Measurements from ENCODE around the gene GSAP. TPM values are rescaled to one million over a fixed set of nuclear protein-coding genes. Genes with fewer than 3 reads are reported as not detected.
"Not testable (repeated sequence)": the region's sequence is repeated elsewhere in the genome, so short reads cannot be mapped to it uniquely, and the experiment has no call there.

GSAP gene
- total and polyA plus RNA-seq, 2 donors (not counting 3 experiments of a cell fraction or from before 2014, with no cell fraction given): 2.3 to 5.8 TPM

DNA sequence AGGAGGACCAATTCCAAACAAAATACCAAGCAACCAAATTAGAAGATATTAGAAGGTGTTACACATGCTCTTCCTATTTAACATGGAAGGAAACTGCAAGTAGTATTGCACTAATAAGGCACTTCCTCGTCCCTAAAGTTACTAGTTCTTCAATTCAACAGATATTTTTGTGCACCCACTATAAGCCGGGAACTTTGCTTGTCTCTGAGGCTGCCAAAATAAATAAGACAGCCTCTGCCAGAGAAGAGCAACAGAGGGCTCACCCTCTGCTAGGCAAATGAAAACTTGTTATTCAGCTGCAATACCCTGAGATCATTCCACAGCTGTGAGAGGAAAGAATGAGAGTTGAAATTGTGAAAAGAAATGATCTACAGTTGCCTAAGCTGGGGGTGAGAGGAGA is 37.4 kb upstream of the GSAP start:
- ChIA-PET CTCF (interaction anchor here (1.4 kb wide), 1 partner anchor 10 kb away, joined by 3 read pairs; no protein-coding TSS in a partner anchor), POLR2A (no interaction called here)
- DNase-seq (ENCODE audit: low read depth, low spot score): peak; percentile 55
- no peaks in the 10 kb centered on the region for H3K9me3 ChIP-seq (replicated peaks; ENCODE audit: control insufficient read depth, insufficient read depth, low read length)
- no peaks in the 10 kb centered on the region for H3K9me1 ChIP-seq (replicated peaks; ENCODE audit: control insufficient read depth, extremely low read depth, insufficient read depth, low read length)
- no peak overlapping the region for H3K4me2 ChIP-seq (ENCODE audit: insufficient read depth, low read length)
- no peak overlapping the region for H3K9ac ChIP-seq (replicated peaks; ENCODE audit: extremely low read depth, insufficient read depth, low read length)
- no peaks in the 10 kb centered on the region for H4K20me1 ChIP-seq (replicated peaks; ENCODE audit: control insufficient read depth, extremely low read depth, insufficient read depth, low read length)
- no TSS peak for BruUV-seq (replicated peaks)
- H3K27me3 ChIP-seq (ENCODE audit: control insufficient read depth in 2 of 2, insufficient read depth in 2 of 2, low read length in 2 of 2): no peaks in the 10 kb centered on the region
- dilution Hi-C loops (cut with MboI; ENCODE audit: extremely low pct_ligation_motif_present, low sequenced_read_pairs) (no loop called here), intact Hi-C loops (cut with micrococcal nuclease) (no loop called here)
- H3K36me3 ChIP-seq (ENCODE audit: control insufficient read depth in 2 of 2, extremely low read depth in 1 of 2, insufficient read depth in 2 of 2, low read length in 2 of 2): no peaks in the 10 kb centered on the region
- no peak overlapping the region for H3K27ac ChIP-seq (ENCODE audit: insufficient read depth, low read depth, low read length)
- no peak overlapping the region for H3K4me3 ChIP-seq (replicated peaks in 1 of 3; ENCODE audit: insufficient read depth in 1 of 3, low read depth in 1 of 3, low read length in 3 of 3)
- H3K4me1 ChIP-seq (ENCODE audit: control insufficient read depth, extremely low read depth, insufficient read depth, low read length): peaks cover 28% of the 10 kb centered on the region
- H3K79me2 ChIP-seq (ENCODE audit: control insufficient read depth, insufficient read depth, low read length): no peaks in the 10 kb centered on the region
- FAIRE-seq: no peak
- TF ChIP-seq, protein P1, sequence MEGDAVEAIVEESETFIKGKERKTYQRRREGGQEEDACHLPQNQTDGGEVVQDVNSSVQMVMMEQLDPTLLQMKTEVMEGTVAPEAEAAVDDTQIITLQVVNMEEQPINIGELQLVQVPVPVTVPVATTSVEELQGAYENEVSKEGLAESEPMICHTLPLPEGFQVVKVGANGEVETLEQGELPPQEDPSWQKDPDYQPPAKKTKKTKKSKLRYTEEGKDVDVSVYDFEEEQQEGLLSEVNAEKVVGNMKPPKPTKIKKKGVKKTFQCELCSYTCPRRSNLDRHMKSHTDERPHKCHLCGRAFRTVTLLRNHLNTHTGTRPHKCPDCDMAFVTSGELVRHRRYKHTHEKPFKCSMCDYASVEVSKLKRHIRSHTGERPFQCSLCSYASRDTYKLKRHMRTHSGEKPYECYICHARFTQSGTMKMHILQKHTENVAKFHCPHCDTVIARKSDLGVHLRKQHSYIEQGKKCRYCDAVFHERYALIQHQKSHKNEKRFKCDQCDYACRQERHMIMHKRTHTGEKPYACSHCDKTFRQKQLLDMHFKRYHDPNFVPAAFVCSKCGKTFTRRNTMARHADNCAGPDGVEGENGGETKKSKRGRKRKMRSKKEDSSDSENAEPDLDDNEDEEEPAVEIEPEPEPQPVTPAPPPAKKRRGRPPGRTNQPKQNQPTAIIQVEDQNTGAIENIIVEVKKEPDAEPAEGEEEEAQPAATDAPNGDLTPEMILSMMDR (IDR thresholded peaks at IDR 0.05; ENCODE audit: extremely low read depth in 1 of 2, insufficient read depth in 1 of 2, low read depth in 1 of 2, low read length in 2 of 2): no peak
- TF ChIP-seq EZH2 (IDR thresholded peaks at IDR 0.05; ENCODE audit: borderline replicate concordance, low read depth, low read length, severe bottlenecking) (no peak), MAX (IDR thresholded peaks at IDR 0.05; ENCODE audit: insufficient read depth, insufficient read length) (no peak), MYC (IDR thresholded peaks at IDR 0.05; ENCODE audit: low read depth, low read length) (no peak), GATA2 (IDR thresholded peaks at IDR 0.05; ENCODE audit: insufficient read depth, insufficient read length, low read depth, low read length) (no peak), POLR2AphosphoS5 (IDR thresholded peaks at IDR 0.05; ENCODE audit: insufficient read depth, low read depth, low read length) (no peak), JUN (IDR thresholded peaks at IDR 0.05; ENCODE audit: borderline replicate concordance, insufficient read depth, insufficient read length, low read depth) (no peak), POLR2A (IDR thresholded peaks at IDR 0.05; ENCODE audit: low read depth, low read length) (no peak), FOS (IDR thresholded peaks at IDR 0.05; ENCODE audit: borderline replicate concordance, insufficient read depth, low read length) (no peak)
- H2AFZ ChIP-seq (ENCODE audit: low read depth, low read length): peak overlapping the region; percentile 43

DNA sequence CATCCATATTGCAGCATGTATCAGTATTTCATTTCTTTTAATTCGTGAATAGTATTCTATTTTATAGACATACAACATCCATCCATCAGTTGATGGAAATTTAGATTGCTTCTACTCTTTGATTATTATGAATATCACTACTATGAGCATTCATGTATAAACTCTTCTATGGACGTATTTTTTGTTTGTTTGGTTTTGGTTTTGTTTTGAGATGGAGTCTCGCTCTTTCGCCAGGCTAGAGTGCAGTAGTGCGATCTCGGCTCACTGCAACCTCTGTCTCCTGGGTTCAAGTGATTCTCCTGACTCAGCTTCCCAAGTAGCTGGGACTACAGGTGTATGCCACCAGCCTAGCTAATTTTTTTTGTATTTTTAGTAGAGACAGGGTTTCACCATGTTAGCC is 35.8 kb upstream of the GSAP start:
- H3K9ac ChIP-seq (replicated peaks; ENCODE audit: extremely low read depth, insufficient read depth, low read length); FAIRE-seq; H4K20me1 ChIP-seq (replicated peaks; ENCODE audit: control insufficient read depth, extremely low read depth, insufficient read depth, low read length); H2AFZ ChIP-seq (ENCODE audit: low read depth, low read length); POLR2A ChIA-PET; H3K9me1 ChIP-seq (replicated peaks; ENCODE audit: control insufficient read depth, extremely low read depth, insufficient read depth, low read length); BruUV-seq (replicated peaks); H3K27ac ChIP-seq (ENCODE audit: insufficient read depth, low read depth, low read length); H3K36me3 ChIP-seq (ENCODE audit: control insufficient read depth in 2 of 2, extremely low read depth in 1 of 2, insufficient read depth in 2 of 2, low read length in 2 of 2); dilution Hi-C loops (cut with MboI; ENCODE audit: extremely low pct_ligation_motif_present, low sequenced_read_pairs); H3K79me2 ChIP-seq (ENCODE audit: control insufficient read depth, insufficient read depth, low read length); DNase-seq (ENCODE audit: low read depth, low spot score); CTCF ChIA-PET; H3K9me3 ChIP-seq (replicated peaks; ENCODE audit: control insufficient read depth, insufficient read depth, low read length); intact Hi-C loops (cut with micrococcal nuclease); H3K4me3 ChIP-seq (replicated peaks in 1 of 3; ENCODE audit: insufficient read depth in 1 of 3, low read depth in 1 of 3, low read length in 3 of 3); H3K4me2 ChIP-seq (ENCODE audit: insufficient read depth, low read length); H3K27me3 ChIP-seq (ENCODE audit: control insufficient read depth in 2 of 2, insufficient read depth in 2 of 2, low read length in 2 of 2): not testable (repeated sequence)
- H3K4me1 ChIP-seq (ENCODE audit: control insufficient read depth, extremely low read depth, insufficient read depth, low read length): peaks cover 26% of the 10 kb centered on the region

Measured in endothelial cell of umbilical vein (primary cell).